Transverse colon (tissue), 4 donors: ENCODE results near the gene A4GALT.

ENCODE experiments used
- EP300 ChIP-seq: sonication (generic); formaldehyde crosslinking; IDR thresholded peaks from one replicate; pipeline ENCODE4 v1.6.1; 2017; ENCODE audit warnings: antibody characterized with exemption, low read depth
- POLR2A ChIP-seq: fragments of 450-650 bp; IDR thresholded peaks from one replicate; pipeline ENCODE4 v1.6.1; 2016; ENCODE audit warnings: antibody characterized with exemption, mild to moderate bottlenecking, moderate library complexity
- POLR2AphosphoS5 ChIP-seq, 3 donors: sonication (generic); formaldehyde crosslinking; IDR thresholded peaks; one replicate each; pipeline ENCODE4 v1.6.1; 2016; ENCODE audit warnings: antibody characterized with exemption in 3 of 3
- TF ChIP-seq, protein P1 (sequence below), 5 experiments: fragments of 200-600 bp in 3 of 5; fragments of 450-650 bp in 2 of 5; sonication (generic) in 3 of 5; IDR thresholded peaks; 1 replicate in 2 of 5; 2 replicates in 3 of 5; pipeline ENCODE4 v1.5.1; 2016 to 2017; ENCODE audit warnings: antibody characterized with exemption in 5 of 5, inconsistent platforms in 3 of 5, mild to moderate bottlenecking in 2 of 5, moderate library complexity in 1 of 5

DNA sequence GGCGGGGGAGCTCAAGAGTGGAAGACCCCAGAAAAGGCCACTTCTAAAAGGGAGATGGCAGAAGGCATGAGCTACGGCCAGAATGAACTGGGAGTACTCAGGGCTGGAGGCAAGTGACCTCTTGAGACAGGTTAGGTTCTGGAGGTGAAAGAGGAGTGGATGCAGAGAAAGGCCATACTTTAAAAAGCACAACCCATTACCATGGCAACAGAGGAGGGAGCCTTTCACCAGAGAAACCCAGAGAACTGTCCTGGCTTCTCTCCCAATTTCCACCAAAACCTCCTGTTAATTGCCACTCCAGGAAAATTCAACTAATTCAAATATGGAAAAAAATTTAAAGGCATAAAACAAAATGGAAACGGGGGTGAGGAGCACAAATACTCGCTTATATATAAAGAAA lies 15.8 kb downstream of the A4GALT start:
- TF ChIP-seq, protein P1, sequence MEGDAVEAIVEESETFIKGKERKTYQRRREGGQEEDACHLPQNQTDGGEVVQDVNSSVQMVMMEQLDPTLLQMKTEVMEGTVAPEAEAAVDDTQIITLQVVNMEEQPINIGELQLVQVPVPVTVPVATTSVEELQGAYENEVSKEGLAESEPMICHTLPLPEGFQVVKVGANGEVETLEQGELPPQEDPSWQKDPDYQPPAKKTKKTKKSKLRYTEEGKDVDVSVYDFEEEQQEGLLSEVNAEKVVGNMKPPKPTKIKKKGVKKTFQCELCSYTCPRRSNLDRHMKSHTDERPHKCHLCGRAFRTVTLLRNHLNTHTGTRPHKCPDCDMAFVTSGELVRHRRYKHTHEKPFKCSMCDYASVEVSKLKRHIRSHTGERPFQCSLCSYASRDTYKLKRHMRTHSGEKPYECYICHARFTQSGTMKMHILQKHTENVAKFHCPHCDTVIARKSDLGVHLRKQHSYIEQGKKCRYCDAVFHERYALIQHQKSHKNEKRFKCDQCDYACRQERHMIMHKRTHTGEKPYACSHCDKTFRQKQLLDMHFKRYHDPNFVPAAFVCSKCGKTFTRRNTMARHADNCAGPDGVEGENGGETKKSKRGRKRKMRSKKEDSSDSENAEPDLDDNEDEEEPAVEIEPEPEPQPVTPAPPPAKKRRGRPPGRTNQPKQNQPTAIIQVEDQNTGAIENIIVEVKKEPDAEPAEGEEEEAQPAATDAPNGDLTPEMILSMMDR (IDR thresholded peaks at IDR 0.05) = no peak
- TF ChIP-seq POLR2A (no peak), EP300 (no peak), POLR2AphosphoS5 (IDR thresholded peaks at IDR 0.05) (no peak)
